Measurements from ENCODE around the gene CFAP100.

The CFAP100 gene

GRCh38 chr3:126484148-126484547 lies 89.4 kb downstream of the CFAP100 start:
- no peak for DNase-seq

GRCh38 chr3:126484662-126485061 lies 90.0 kb downstream of the CFAP100 start:
- no peak for DNase-seq

GRCh38 chr3:126485176-126485897 lies 90.6 kb downstream of the CFAP100 start:
- DNase-seq: no peak

- no peak for DNase-seq
These were observed 91.2 kb downstream of the CFAP100 start for GRCh38 chr3:126485956-126486355.

Data from activated CD4-positive, alpha-beta T cell treated with anti-CD3 and anti-CD28 coated beads for 1 hour (primary cell).